Measurements from ENCODE around the gene EFNA2.

DNA sequence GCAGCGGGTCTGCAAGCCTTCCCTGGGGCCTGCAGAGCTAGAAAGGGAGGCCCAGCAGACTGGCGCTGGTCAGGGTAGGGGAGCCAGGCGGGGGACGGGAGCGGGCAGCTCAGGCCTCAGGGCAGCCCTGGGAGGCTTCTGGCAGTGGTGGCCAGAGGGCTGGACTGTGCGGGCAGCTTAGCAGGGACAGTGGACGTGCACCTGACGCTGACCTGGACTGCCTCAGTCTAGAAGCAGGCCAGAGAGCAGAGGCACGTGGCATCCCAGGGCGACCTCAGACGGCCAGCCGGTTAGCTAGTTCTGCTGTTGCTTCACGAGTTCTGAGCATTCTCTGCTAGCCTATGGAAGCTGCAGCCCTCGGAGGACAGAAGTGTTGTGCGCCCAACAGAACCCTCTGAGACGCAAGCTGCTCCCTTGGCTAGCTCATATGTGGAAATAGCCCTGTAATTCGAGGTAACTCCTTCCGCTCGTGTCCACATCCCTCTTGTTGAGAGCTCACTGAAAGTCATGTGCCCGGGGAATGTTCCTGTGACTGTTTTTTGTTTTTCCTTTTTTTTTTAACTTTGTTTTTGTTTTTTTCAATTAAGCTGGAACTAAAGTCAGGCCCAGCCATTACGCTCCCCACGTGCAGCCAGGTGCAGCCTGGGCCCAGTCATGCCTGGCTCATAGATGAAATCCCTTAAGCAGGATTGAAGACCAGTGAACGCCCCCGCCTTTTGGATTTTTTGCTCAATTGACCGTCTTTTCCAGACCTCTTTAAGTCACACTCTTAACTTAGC is 12.2 kb upstream of the EFNA2 start:
- TF ChIP-seq EZH2 (IDR thresholded peaks at IDR 0.05) (no peak), POLR2A (IDR thresholded peaks at IDR 0.05; ENCODE audit: borderline replicate concordance, extremely low read depth, insufficient read depth, insufficient read length) (no peak), FOSL1 (IDR thresholded peaks at IDR 0.05; ENCODE audit: low read depth) (no peak), ZNF274 (IDR thresholded peaks at IDR 0.05; ENCODE audit: low read depth, low read length) (no peak), POLR2AphosphoS5 (IDR thresholded peaks at IDR 0.05; ENCODE audit: low read depth, low read length) (no peak; the same call in 1 of the 2 replicates), JUND (IDR thresholded peaks at IDR 0.05) (no peak)
- TF ChIP-seq, protein P1, sequence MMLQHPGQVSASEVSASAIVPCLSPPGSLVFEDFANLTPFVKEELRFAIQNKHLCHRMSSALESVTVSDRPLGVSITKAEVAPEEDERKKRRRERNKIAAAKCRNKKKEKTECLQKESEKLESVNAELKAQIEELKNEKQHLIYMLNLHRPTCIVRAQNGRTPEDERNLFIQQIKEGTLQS (IDR thresholded peaks at IDR 0.05) = no peak
- TF ChIP-seq, protein P2, sequence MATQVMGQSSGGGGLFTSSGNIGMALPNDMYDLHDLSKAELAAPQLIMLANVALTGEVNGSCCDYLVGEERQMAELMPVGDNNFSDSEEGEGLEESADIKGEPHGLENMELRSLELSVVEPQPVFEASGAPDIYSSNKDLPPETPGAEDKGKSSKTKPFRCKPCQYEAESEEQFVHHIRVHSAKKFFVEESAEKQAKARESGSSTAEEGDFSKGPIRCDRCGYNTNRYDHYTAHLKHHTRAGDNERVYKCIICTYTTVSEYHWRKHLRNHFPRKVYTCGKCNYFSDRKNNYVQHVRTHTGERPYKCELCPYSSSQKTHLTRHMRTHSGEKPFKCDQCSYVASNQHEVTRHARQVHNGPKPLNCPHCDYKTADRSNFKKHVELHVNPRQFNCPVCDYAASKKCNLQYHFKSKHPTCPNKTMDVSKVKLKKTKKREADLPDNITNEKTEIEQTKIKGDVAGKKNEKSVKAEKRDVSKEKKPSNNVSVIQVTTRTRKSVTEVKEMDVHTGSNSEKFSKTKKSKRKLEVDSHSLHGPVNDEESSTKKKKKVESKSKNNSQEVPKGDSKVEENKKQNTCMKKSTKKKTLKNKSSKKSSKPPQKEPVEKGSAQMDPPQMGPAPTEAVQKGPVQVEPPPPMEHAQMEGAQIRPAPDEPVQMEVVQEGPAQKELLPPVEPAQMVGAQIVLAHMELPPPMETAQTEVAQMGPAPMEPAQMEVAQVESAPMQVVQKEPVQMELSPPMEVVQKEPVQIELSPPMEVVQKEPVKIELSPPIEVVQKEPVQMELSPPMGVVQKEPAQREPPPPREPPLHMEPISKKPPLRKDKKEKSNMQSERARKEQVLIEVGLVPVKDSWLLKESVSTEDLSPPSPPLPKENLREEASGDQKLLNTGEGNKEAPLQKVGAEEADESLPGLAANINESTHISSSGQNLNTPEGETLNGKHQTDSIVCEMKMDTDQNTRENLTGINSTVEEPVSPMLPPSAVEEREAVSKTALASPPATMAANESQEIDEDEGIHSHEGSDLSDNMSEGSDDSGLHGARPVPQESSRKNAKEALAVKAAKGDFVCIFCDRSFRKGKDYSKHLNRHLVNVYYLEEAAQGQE (IDR thresholded peaks at IDR 0.05; ENCODE audit: low read depth) = no peak
- TF ChIP-seq, protein P3, sequence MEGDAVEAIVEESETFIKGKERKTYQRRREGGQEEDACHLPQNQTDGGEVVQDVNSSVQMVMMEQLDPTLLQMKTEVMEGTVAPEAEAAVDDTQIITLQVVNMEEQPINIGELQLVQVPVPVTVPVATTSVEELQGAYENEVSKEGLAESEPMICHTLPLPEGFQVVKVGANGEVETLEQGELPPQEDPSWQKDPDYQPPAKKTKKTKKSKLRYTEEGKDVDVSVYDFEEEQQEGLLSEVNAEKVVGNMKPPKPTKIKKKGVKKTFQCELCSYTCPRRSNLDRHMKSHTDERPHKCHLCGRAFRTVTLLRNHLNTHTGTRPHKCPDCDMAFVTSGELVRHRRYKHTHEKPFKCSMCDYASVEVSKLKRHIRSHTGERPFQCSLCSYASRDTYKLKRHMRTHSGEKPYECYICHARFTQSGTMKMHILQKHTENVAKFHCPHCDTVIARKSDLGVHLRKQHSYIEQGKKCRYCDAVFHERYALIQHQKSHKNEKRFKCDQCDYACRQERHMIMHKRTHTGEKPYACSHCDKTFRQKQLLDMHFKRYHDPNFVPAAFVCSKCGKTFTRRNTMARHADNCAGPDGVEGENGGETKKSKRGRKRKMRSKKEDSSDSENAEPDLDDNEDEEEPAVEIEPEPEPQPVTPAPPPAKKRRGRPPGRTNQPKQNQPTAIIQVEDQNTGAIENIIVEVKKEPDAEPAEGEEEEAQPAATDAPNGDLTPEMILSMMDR (IDR thresholded peaks at IDR 0.05 in 2 of 3, conservative IDR thresholded peaks at IDR 0.05 in 1 of 3; ENCODE audit: borderline replicate concordance in 1 of 3, insufficient read depth in 1 of 3, low read depth in 2 of 3, low read length in 2 of 3) = no peak
